ENCODE data around the gene ARMC3.

- TF ChIP-seq ZNF274 (IDR thresholded peaks at IDR 0.05; ENCODE audit: low read depth, low read length) = no peak
- TF ChIP-seq YY1 (IDR thresholded peaks at IDR 0.05; ENCODE audit: insufficient read depth, insufficient read length) = no peak
- TF ChIP-seq SUZ12 (IDR thresholded peaks at IDR 0.05; ENCODE audit: extremely low read depth, insufficient read depth, insufficient read length) = no peak
These were observed 124.0 kb downstream of the ARMC3 start for GRCh38 chr10:23051855-23052331.

Measured in NT2/D1 (cell line).